GM23338 (cell line): ENCODE measurements around the gene RAET1G. TPM values are rescaled to one million over a fixed set of nuclear protein-coding genes. Genes with fewer than 3 reads are reported as not detected.

Experiments used
- ATAC-seq: fragments of 200-7000 bp; cut with Tn5 transposase; 3 replicates; pipeline ENCODE4 v1.9.1; 2020
- DNase-seq: peaks from one replicate; pipeline ENCODE4 v3.0.0-alpha.2; 2015; ENCODE audit warnings: low spot score
- H2AFZ ChIP-seq: fragments of 200-600 bp; sonication (generic); 2 replicates; pipeline ENCODE4 v1.8.0; 2016; ENCODE audit warnings: antibody characterized with exemption, mild to moderate bottlenecking, moderate library complexity
- H3F3A ChIP-seq: fragments of 200-600 bp; sonication (generic); replicated peaks from 2 replicates; pipeline ENCODE4 v1.8.0; 2017; ENCODE audit warnings: antibody characterized with exemption, mixed run types, low read depth
- H3K27ac ChIP-seq: fragments of 200-600 bp; sonication (generic); 2 replicates; pipeline ENCODE4 v1.6.1; 2016; ENCODE audit warnings: low read depth
- H3K27me3 ChIP-seq: fragments of 200-600 bp; sonication (generic); 2 replicates; pipeline ENCODE4 v1.8.0; 2016; ENCODE audit warnings: mild to moderate bottlenecking, mixed run types, moderate library complexity; ENCODE audit not compliant: insufficient read depth
- H3K36me3 ChIP-seq: fragments of 200-600 bp; sonication (generic); 2 replicates; pipeline ENCODE4 v1.8.0; 2016; ENCODE audit warnings: mild to moderate bottlenecking; ENCODE audit not compliant: insufficient read depth
- H3K4me1 ChIP-seq: fragments of 200-600 bp; sonication (generic); 2 replicates; pipeline ENCODE4 v1.8.0; 2016; ENCODE audit warnings: mild to moderate bottlenecking, moderate library complexity; ENCODE audit not compliant: insufficient read depth
- H3K4me2 ChIP-seq: fragments of 200-600 bp; sonication (generic); 2 replicates; pipeline ENCODE4 v1.7.1; 2017; ENCODE audit warnings: mixed run types
- H3K4me3 ChIP-seq: fragments of 200-600 bp; sonication (generic); 2 replicates; pipeline ENCODE4 v1.6.1; 2016; ENCODE audit warnings: mixed run types
- H3K79me2 ChIP-seq: fragments of 200-600 bp; sonication (generic); replicated peaks from 2 replicates; pipeline ENCODE4 v1.8.0; 2017; ENCODE audit warnings: mild to moderate bottlenecking; ENCODE audit not compliant: insufficient read depth
- H3K9me2 ChIP-seq: fragments of 200-600 bp; sonication (generic); 2 replicates; pipeline ENCODE4 v1.8.0; 2017; ENCODE audit not compliant: insufficient read depth
- H4K20me1 ChIP-seq: fragments of 200-600 bp; sonication (generic); replicated peaks from 2 replicates; pipeline ENCODE4 v1.8.0; 2017; ENCODE audit warnings: mild to moderate bottlenecking; ENCODE audit not compliant: insufficient read depth
- H3K27ac Mint-ChIP-seq: 2 replicates; pipeline ENCODE4 v1.8.0; 2020; ENCODE audit warnings: inconsistent platforms, mild to moderate bottlenecking, moderate library complexity, mixed read lengths
- H3K27me3 Mint-ChIP-seq: 3 replicates; pipeline ENCODE4 v1.8.0; 2022; ENCODE audit warnings: low read depth, mild to moderate bottlenecking, moderate library complexity, mixed read lengths, inconsistent platforms; ENCODE audit not compliant: insufficient read depth, poor library complexity
- H3K36me3 Mint-ChIP-seq: 3 replicates; pipeline ENCODE4 v1.8.0; 2021; ENCODE audit warnings: low read depth, mild to moderate bottlenecking, inconsistent platforms, moderate library complexity, mixed read lengths
- H3K4me1 Mint-ChIP-seq: 3 replicates; pipeline ENCODE4 v1.8.0; 2020; ENCODE audit warnings: mild to moderate bottlenecking, inconsistent platforms, mixed read lengths
- H3K4me3 Mint-ChIP-seq: 3 replicates; pipeline ENCODE4 v1.8.0; 2021; ENCODE audit warnings: moderate library complexity, mild to moderate bottlenecking, inconsistent platforms, mixed read lengths
- H3K9me3 Mint-ChIP-seq: 3 replicates; pipeline ENCODE4 v1.8.0; 2020; ENCODE audit warnings: moderate library complexity, mild to moderate bottlenecking, inconsistent platforms, mixed read lengths
- CREB1 ChIP-seq: fragments of 250-450 bp; sonication (Bioruptor Pico); IDR thresholded peaks from 2 replicates; pipeline ENCODE4 v1.5.0; 2020; ENCODE audit warnings: low read depth, mild to moderate bottlenecking, moderate library complexity
- ETS1 ChIP-seq: IDR thresholded peaks from 2 replicates; pipeline ENCODE4 v1.6.1; 2016; ENCODE audit warnings: antibody characterized with exemption
- EZH2 ChIP-seq: fragments of 200-600 bp; sonication (generic); IDR thresholded peaks from one replicate; pipeline ENCODE4 v1.8.0; 2017; ENCODE audit warnings: antibody characterized with exemption, mild to moderate bottlenecking, low read depth; ENCODE audit not compliant: unreplicated experiment
- EZH2phosphoT487 ChIP-seq: fragments of 200-600 bp; sonication (generic); IDR thresholded peaks from one replicate; pipeline ENCODE4 v1.8.1; 2018; ENCODE audit warnings: antibody characterized with exemption; ENCODE audit not compliant: unreplicated experiment
- JUNB ChIP-seq: IDR thresholded peaks from one replicate; pipeline ENCODE4 v1.6.1; 2016; ENCODE audit warnings: antibody characterized with exemption; ENCODE audit not compliant: unreplicated experiment
- NANOG ChIP-seq: IDR thresholded peaks from 2 replicates; pipeline ENCODE4 v1.6.1; 2016; ENCODE audit warnings: antibody characterized with exemption, borderline replicate concordance
- POLR2AphosphoS5 ChIP-seq: IDR thresholded peaks from 2 replicates; pipeline ENCODE4 v1.6.1; 2016; ENCODE audit warnings: antibody characterized with exemption, low read depth
- REST ChIP-seq: IDR thresholded peaks from one replicate; pipeline ENCODE4 v1.6.1; 2018; ENCODE audit warnings: antibody characterized with exemption; ENCODE audit not compliant: unreplicated experiment
- STAT1 ChIP-seq: IDR thresholded peaks from one replicate; pipeline ENCODE4 v1.6.1; 2016; ENCODE audit warnings: antibody characterized with exemption; ENCODE audit not compliant: unreplicated experiment
- ZNF114 ChIP-seq: fragments of 250-450 bp; sonication (Bioruptor Pico); IDR thresholded peaks from 2 replicates; pipeline ENCODE4 v1.5.0; 2020; ENCODE audit warnings: mild to moderate bottlenecking, moderate library complexity
- ZNF331 ChIP-seq: fragments of 250-450 bp; sonication (Bioruptor Pico); IDR thresholded peaks from 2 replicates; pipeline ENCODE4 v1.5.0; 2020; ENCODE audit warnings: low read depth, mild to moderate bottlenecking, moderate library complexity
- polyA plus RNA-seq: library from polyadenylated mRNA; unstranded; fragments of >200 nt; fragmentation: Nextera tagmentation; extraction: Ambion mirVana; gene quantifications from 2 replicates; pipeline ENCODE4 v1.2.1, GENCODE V29; 2016
- total RNA-seq: library from RNA; depleted of rRNA; stranded (reverse); fragments of >200 nt; shearing (Covaris generic); gene quantifications from 2 replicates; pipeline ENCODE4 v1.2.3, GENCODE V29; 2014
- TF ChIP-seq, protein P1 (sequence below): fragments of 250-450 bp; sonication (Bioruptor Pico); IDR thresholded peaks from 2 replicates; pipeline ENCODE4 v1.5.0; 2020; ENCODE audit warnings: mild to moderate bottlenecking, moderate library complexity
- TF ChIP-seq, protein P2 (sequence below), 2 experiments: fragments of 200-600 bp in 1 of 2; sonication (generic) in 1 of 2; conservative IDR thresholded peaks; 2 replicates each; pipeline versions ENCODE4 v1.5.1 to v1.6.1; 2016 to 2017; ENCODE audit warnings: antibody characterized with exemption in 2 of 2, low read depth in 2 of 2, mild to moderate bottlenecking in 2 of 2, moderate library complexity in 1 of 2

The RAET1G gene
- total and polyA plus RNA-seq, 2 experiments from 2014 or later = not detected

GRCh38 chr6:149876241-149876933 lies 46.5 kb downstream of the RAET1G start:
- no peak overlapping the region for H3K27ac Mint-ChIP-seq
- no peaks in the 10 kb centered on the region for H3K4me1 ChIP-seq
- H3K36me3 Mint-ChIP-seq = no peaks in the 10 kb centered on the region
- no peak overlapping the region for H3K4me3 Mint-ChIP-seq
- H3K4me1 Mint-ChIP-seq = no peaks in the 10 kb centered on the region
- H3K4me3 ChIP-seq = no peak overlapping the region
- H2AFZ ChIP-seq = no peak overlapping the region
- H3K9me3 Mint-ChIP-seq = peaks cover 6% of the 10 kb centered on the region; the same call in 1 of the 3 replicates
- no peaks in the 10 kb centered on the region for H4K20me1 ChIP-seq
- H3K79me2 ChIP-seq = no peaks in the 10 kb centered on the region
- H3K36me3 ChIP-seq = no peaks in the 10 kb centered on the region
- DNase-seq = no peak
- no peaks in the 10 kb centered on the region for H3K27me3 ChIP-seq
- no peaks in the 10 kb centered on the region; the same call in none of the 2 replicates for H3K9me2 ChIP-seq
- H3K27me3 Mint-ChIP-seq = peaks cover 4% of the 10 kb centered on the region
- no peak overlapping the region for H3K4me2 ChIP-seq
- TF ChIP-seq ETS1 (no peak), NANOG (no peak), ZNF114 (CRISPR knock-in tag) (no peak), POLR2AphosphoS5 (no peak), ZNF331 (CRISPR knock-in tag) (no peak), EZH2 (no peak), EZH2phosphoT487 (no peak), JUNB (no peak), REST (no peak), STAT1 (no peak), CREB1 (CRISPR knock-in tag) (no peak)
- TF ChIP-seq, protein P1, sequence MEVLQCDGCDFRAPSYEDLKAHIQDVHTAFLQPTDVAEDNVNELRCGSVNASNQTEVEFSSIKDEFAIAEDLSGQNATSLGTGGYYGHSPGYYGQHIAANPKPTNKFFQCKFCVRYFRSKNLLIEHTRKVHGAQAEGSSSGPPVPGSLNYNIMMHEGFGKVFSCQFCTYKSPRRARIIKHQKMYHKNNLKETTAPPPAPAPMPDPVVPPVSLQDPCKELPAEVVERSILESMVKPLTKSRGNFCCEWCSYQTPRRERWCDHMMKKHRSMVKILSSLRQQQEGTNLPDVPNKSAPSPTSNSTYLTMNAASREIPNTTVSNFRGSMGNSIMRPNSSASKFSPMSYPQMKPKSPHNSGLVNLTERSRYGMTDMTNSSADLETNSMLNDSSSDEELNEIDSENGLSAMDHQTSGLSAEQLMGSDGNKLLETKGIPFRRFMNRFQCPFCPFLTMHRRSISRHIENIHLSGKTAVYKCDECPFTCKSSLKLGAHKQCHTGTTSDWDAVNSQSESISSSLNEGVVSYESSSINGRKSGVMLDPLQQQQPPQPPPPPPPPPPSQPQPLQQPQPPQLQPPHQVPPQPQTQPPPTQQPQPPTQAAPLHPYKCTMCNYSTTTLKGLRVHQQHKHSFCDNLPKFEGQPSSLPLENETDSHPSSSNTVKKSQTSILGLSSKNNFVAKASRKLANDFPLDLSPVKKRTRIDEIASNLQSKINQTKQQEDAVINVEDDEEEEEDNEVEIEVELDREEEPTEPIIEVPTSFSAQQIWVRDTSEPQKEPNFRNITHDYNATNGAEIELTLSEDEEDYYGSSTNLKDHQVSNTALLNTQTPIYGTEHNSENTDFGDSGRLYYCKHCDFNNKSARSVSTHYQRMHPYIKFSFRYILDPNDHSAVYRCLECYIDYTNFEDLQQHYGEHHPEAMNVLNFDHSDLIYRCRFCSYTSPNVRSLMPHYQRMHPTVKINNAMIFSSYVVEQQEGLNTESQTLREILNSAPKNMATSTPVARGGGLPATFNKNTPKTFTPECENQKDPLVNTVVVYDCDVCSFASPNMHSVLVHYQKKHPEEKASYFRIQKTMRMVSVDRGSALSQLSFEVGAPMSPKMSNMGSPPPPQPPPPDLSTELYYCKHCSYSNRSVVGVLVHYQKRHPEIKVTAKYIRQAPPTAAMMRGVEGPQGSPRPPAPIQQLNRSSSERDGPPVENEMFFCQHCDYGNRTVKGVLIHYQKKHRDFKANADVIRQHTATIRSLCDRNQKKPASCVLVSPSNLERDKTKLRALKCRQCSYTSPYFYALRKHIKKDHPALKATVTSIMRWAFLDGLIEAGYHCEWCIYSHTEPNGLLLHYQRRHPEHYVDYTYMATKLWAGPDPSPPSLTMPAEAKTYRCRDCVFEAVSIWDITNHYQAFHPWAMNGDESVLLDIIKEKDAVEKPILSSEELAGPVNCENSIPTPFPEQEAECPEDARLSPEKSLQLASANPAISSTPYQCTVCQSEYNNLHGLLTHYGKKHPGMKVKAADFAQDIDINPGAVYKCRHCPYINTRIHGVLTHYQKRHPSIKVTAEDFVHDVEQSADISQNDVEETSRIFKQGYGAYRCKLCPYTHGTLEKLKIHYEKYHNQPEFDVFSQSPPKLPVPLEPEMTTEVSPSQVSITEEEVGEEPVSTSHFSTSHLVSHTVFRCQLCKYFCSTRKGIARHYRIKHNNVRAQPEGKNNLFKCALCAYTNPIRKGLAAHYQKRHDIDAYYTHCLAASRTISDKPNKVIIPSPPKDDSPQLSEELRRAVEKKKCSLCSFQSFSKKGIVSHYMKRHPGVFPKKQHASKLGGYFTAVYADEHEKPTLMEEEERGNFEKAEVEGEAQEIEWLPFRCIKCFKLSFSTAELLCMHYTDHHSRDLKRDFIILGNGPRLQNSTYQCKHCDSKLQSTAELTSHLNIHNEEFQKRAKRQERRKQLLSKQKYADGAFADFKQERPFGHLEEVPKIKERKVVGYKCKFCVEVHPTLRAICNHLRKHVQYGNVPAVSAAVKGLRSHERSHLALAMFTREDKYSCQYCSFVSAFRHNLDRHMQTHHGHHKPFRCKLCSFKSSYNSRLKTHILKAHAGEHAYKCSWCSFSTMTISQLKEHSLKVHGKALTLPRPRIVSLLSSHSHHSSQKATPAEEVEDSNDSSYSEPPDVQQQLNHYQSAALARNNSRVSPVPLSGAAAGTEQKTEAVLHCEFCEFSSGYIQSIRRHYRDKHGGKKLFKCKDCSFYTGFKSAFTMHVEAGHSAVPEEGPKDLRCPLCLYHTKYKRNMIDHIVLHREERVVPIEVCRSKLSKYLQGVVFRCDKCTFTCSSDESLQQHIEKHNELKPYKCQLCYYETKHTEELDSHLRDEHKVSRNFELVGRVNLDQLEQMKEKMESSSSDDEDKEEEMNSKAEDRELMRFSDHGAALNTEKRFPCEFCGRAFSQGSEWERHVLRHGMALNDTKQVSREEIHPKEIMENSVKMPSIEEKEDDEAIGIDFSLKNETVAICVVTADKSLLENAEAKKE (CRISPR knock-in tag) = no peak
- TF ChIP-seq, protein P2, sequence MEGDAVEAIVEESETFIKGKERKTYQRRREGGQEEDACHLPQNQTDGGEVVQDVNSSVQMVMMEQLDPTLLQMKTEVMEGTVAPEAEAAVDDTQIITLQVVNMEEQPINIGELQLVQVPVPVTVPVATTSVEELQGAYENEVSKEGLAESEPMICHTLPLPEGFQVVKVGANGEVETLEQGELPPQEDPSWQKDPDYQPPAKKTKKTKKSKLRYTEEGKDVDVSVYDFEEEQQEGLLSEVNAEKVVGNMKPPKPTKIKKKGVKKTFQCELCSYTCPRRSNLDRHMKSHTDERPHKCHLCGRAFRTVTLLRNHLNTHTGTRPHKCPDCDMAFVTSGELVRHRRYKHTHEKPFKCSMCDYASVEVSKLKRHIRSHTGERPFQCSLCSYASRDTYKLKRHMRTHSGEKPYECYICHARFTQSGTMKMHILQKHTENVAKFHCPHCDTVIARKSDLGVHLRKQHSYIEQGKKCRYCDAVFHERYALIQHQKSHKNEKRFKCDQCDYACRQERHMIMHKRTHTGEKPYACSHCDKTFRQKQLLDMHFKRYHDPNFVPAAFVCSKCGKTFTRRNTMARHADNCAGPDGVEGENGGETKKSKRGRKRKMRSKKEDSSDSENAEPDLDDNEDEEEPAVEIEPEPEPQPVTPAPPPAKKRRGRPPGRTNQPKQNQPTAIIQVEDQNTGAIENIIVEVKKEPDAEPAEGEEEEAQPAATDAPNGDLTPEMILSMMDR (conservative IDR thresholded peaks at IDR 0.05; ENCODE audit: low read depth in 2 of 2) = no peak
- H3K27ac ChIP-seq = no peak overlapping the region
- H3F3A ChIP-seq = no peaks in the 10 kb centered on the region
- ATAC-seq = no peak
